GM19455 (cell line): ENCODE results near the gene RPAP3.
A peak's percentile ranks its signal among the peaks of the same experiment; 100 is the strongest.

Experiments used
- ATAC-seq: cut with Tn5 transposase; IDR thresholded peaks from one replicate; pipeline ENCODE4 v1.9.1; 2021; ENCODE audit not compliant: unreplicated experiment

The RPAP3 gene

DNA sequence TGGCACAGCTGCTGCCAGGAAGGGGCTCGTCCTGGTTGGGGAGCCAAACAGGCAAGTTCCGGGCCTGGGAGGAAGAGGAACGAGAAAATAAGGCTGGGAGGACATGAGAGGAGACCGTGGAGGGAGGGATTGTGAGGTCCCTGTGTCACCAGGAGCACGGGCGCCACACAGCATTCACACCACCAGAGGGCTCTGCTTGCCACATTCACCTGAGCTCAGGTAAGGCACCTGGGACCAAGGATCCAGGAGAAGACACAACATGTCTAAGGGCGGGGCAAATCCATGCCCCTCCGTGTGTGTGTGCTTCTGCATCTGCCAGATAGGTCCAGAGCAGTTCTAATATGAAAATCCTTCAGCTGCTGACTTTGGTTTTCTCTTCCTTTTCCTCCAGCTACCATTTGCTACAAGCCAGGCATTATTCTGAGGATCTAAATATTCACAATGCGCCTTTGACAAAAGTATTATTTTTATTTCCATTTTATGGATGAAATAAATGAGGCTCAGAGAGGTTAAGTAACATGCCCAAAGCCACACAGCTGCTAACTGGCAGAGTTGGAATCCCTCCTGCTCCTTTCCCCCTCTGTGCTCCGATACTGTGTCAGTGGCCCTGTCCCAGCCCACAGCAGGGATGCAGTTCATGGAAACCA lies 38.3 kb upstream of the RPAP3 start:
- no peak for ATAC-seq

DNA sequence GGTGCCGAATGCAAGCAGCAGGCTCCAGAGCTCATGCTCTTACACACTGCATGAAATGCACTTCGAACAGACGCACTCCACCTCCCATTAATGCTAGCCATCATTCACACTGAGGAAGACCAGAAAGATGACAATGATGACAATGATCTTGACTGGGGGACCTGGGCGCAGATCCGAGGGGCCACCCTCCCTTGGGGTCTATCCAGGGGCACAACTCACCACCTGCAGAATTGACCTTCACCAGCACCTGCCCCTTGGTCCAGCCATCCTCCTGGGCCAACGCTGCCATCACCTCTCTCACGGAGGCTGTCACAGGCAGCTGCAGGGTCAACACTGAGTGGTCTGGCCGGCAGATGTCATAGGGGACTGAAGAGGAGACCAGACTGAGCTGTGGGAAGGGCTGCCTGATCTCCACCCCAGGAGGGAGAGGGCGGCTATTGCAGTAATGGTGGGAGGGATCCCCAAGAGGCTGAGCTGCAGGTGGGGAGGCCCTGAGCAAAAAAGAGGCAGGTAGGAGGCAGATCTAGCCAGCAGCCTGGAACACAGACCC lies 37.6 kb upstream of the RPAP3 start:
- ATAC-seq: no peak

- no peak for ATAC-seq
Observed at GRCh38 chr12:47742253-47742825, 36.5 kb upstream of the RPAP3 start.

DNA sequence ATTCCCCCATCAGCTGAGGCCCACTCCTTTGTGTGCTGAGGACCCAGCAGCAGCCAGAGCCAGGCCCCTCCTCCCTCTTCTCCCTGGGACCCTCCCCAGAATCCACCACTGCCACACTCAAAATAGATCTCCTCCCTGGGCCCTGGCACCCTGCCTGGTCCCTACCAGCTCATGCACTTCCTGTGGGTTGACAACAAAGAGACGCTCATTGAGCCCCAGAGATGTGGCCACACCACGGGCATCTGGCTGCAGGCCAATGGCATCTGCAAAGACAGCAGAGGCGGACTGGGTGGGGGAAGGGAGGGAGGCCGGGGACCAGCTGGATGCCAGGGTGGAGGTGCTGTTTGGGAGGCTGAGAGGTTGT lies 35.5 kb upstream of the RPAP3 start:
- no peak for ATAC-seq

DNA sequence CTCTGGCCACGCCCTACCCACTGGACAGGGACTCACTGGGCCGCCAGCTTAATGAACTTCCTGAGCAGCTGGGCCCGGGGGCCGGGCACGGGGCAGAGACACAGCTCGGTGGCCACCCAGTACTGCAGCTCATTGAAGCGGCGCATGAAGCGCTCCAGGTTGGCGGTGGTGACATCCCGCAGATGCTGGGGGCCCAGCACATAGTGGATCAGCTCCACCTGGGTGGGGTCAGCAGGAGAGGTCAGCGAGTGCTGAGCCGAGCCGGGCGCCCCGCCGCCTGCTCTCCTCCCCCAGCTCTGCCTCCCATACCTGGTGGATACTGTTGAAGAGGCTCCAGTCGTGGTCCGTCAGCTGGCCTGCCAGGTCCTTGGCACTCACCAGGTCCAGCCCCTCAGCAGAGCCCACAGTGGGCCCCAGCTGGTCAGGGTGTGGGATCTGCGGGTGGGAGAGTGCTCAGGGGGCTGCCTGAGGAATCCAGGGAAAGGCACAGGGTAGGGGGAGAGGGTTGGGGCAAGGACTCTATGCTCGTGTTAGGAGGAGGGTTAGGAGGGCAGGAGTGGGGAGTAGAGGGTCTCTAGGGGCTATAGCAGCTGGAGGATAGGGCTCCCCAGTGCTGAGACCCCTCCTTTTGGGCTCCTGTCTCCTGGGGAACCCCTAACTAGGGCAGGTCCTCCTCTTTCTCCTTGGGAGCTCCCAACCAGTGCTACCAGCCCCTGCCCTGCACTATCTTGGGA lies 34.9 kb upstream of the RPAP3 start:
- ATAC-seq: no peak

GRCh38 chr12:47739979-47740378 lies 34.1 kb upstream of the RPAP3 start:
- ATAC-seq: peak; percentile 77

GRCh38 chr12:47739297-47739696 lies 33.5 kb upstream of the RPAP3 start:
- no peak for ATAC-seq

- ATAC-seq: no peak
Observed at GRCh38 chr12:47737936-47738594, 32.2 kb upstream of the RPAP3 start.

GRCh38 chr12:47736877-47737676 lies 31.2 kb upstream of the RPAP3 start:
- no peak for ATAC-seq

DNA sequence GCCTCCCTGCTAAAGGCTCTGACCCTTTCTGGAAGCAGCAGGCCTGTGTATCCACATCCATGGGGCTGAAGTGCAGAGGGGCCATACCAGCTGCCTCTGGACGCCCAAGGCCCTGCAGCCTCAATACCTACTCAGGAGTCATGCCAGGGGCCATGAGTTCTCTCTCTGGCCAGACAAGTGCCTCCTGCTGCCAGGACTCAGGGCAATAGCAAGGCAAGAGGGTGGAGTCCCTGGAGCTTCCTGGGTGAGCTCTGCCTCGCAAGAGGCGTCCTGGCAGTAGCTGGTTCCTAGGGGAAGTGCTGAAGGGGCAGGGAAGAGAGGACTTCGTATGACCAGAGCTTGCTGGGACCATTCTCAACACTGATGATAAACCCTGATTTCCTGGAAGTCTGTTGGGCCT lies 30.4 kb upstream of the RPAP3 start:
- no peak for ATAC-seq

DNA sequence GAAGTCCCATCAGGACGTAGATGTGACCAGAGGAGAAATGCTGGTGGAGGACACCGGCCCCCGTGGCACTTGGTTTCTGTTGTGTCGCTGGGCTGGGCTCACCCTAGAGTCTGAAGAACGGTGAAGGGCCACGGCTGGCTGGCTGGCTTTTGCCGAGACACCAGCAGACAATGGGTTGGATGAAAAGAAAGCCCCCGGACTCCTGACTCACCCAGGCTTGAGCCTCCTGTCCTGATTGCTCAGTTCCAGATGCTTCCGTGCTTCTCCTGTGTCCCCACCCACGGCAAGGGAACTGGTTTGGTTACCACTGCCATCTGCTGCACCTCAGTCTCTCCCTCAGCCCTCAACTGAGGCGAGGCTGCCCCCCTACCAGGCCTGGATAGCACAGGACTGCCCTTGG lies 29.8 kb upstream of the RPAP3 start:
- no peak for ATAC-seq

DNA sequence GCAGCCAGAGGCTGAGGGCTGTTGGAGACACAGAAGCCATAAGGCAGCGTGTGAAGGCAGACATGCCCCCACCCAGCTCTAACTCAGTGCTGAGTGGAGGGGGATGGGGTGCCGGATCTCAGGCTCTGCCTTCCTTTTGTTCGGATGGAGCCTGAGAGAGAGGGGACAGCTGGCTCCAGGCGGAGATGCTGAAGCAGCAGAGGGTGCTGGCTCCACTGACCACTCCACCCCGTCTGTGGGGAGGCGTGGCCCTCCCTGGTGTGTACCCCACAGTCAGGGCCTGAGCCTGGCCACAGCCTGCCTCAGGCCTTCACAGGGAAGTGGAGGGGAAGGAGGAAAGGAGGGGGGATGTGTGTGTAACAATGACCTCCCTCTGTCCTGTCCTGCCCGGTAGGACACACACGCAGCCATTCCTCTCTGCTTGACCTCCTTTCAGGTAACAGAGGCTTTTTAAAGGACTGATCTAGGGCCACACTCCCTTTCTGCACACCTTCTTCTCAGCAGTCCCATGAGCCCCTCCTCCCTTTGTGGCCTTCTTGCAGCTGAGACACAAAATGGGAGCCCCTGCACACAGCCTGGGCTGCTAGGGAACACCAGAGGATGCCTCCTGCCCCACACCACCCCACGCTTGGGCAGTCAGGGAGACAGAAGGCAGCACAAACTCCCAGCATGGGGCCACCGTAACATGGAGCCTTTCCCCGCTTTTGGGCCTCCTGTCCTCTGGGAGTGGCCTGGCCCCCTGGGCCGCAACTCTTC lies 29.1 kb upstream of the RPAP3 start:
- no peak for ATAC-seq

GRCh38 chr12:47733142-47733541 lies 27.3 kb upstream of the RPAP3 start:
- no peak for ATAC-seq

DNA sequence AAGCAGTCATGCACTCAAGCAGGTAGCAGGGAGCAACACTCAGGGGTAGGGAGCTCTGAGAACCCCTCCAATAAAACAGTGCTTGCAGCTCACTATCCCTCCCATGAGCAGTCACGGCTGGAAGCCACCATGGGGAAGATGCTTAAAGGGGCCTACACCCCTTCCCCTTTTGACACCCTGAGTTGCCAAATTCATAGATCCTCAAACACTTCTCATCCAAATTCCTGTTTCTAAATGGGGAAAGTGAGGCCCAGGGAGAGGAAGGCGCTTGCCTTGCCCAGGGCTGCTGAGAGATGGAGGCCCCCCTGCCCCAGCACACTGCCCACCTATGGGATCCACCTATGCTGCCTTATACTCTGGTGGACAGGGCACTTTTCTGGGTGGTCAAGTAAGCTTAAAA lies 26.7 kb upstream of the RPAP3 start:
- no peak for ATAC-seq

DNA sequence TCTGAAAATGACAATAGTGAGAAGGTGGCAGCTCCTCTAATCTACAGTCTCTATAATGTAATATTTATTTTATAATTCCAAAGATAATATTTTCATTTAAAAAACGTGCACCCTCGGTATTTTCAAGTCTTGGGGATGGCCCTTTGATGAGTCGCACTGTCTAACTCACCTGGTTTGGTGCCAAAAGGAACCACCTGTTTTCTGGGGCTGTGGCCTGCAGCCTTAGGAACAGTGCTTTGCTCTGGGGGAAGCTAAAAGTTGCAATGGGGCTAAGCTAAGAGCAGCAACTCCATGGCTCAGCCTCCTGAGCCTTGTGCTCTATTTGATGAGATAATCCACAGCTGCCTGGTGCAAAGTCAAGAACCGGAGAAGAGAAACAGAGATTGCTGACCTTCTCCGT lies 25.9 kb upstream of the RPAP3 start:
- no peak for ATAC-seq

- no peak for ATAC-seq
Observed at GRCh38 chr12:47730341-47730744, 24.5 kb upstream of the RPAP3 start.

DNA sequence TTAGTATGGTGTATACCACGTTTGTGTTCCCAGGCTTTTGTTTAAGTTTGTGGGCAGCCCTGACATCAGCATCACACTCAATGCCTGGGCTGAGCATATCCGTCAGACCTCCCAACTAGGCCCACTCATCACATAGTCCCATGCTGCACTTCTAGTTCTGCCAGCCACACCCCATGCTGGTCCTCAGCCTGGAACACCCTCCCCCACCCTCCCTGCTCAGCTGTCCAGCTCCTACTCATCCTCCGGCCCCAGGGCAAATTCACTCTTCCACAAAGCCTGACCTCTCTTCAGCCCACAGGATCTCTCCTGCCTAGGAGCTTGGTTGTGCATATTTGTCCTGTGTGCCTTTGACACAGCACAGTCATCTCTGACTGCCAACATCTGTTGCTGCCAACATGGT lies 23.4 kb upstream of the RPAP3 start:
- ATAC-seq: no peak

DNA sequence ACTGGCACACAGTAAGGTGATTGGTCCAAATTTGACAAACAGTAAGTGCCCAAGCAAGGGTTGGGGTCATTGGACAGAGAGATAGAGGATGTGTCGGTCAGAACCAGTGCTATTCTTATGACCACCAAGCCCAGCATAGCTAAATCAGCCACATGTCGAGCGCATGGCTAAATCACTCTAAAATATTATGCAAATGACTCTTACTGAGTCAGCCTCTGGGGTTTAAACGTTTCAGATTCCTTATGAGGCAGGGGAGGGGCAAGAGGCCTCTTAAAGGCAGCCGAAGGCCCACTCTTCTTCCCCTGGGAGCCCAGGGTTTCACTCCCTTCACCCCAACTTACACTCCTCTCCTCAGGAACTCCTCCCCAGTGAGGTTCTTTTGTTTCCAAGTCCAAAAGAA lies 20.1 kb upstream of the RPAP3 start:
- ATAC-seq: peak; percentile 78

DNA sequence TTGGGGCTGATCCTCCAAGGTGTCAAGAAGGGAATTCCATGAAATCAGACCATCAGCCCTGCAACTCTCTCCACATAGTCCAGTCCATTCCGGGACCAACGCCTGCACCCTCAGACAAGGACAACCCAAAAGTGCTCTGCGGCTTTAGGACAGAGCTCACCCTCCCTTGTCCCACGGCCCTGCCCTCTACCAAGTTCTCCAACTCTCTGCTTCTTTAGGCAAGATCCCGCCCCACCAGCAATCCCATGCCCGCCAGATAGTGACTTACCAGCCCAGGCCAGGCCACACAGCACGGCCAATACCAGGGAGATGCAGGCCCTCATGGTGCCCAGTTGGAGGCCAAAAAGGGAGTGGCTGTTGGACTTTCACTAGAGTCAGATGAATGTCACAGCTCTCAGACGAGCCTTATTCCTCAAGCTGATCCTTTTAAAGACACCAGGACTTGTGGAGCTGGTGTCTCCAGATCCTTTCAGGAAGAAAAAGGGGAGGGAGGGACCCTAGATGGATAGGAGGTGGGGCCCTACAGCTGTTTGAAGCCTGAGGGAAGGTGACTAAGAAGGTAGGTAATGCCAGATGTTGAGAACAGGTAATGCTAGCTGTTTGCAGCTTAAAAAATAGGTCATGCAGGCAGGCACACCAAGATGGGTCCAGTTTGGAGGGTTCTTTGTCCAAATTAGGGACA lies 19.4 kb upstream of the RPAP3 start, which contains the start of gene ENDOU:
TSS of gene ENDOU (minus strand) at position 400 of the 682 bp plus-strand sequence. CDS start at position 323, 77 bp downstream.
- ATAC-seq: no peak
